Endothelial cell of umbilical vein (primary cell): ENCODE measurements around the gene HLTF. TPM values are rescaled to one million over a fixed set of nuclear protein-coding genes. Genes with fewer than 3 reads are reported as not detected.

Experiments used
- BruUV-seq: library from RNA; stranded (reverse); fragments of 400-500 nt; replicated peaks from 2 replicates; lab custom pipeline; 2021; lab: Mats Ljungman, UMichigan
- CTCF ChIA-PET: fragments of 300-600, 350-600 bp; sonication (Branson Sonifier 250); formaldehyde crosslinking; loops from one replicate; lab custom pipeline; 2021; ENCODE audit warnings: antibody characterized with exemption, inconsistent platforms; lab: Charles Lee
- POLR2A ChIA-PET: fragments of 300-600, 350-600 bp; sonication (Branson Sonifier 250); formaldehyde crosslinking; loops from one replicate; lab custom pipeline; 2021; ENCODE audit warnings: antibody characterized with exemption, inconsistent platforms; lab: Charles Lee
- DNase-seq: peaks from one replicate; pipeline ENCODE4 v3.0.0-alpha.2; 2011; ENCODE audit warnings: low read depth, low spot score
- FAIRE-seq: peaks from 2 replicates; lab custom pipeline; 2011; peaks lifted over from hg19 to GRCh38; lab: Jason Lieb, UNC
- H2AFZ ChIP-seq: 2 replicates; pipeline ENCODE4 v1.6.0; 2012; ENCODE audit warnings: low read depth, low read length, control low read depth, inconsistent platforms
- H3K27ac ChIP-seq: 2 replicates; pipeline ENCODE4 v1.5.1; 2011; ENCODE audit warnings: low read depth, mild to moderate bottlenecking, control low read depth, low read length, moderate library complexity; ENCODE audit not compliant: insufficient read depth
- H3K27me3 ChIP-seq, 2 experiments: 2 replicates each; pipeline versions ENCODE4 v1.6.0 to v1.6.1; 2011; ENCODE audit warnings: low read length in 2 of 2, mixed read lengths in 1 of 2; ENCODE audit not compliant: control insufficient read depth in 2 of 2, insufficient read depth in 2 of 2
- H3K36me3 ChIP-seq, 2 experiments: 2 replicates in 1 of 2; 3 replicates in 1 of 2; pipeline ENCODE4 v1.5.1; 2011; ENCODE audit warnings: low read length in 2 of 2, mild to moderate bottlenecking in 1 of 2, moderate library complexity in 1 of 2; ENCODE audit not compliant: control insufficient read depth in 2 of 2, insufficient read depth in 2 of 2; ENCODE audit errors: extremely low read depth in 1 of 2
- H3K4me1 ChIP-seq: 3 replicates; pipeline ENCODE4 v1.5.1; 2011; ENCODE audit warnings: mild to moderate bottlenecking, low read length; ENCODE audit not compliant: control insufficient read depth, insufficient read depth; ENCODE audit errors: extremely low read depth
- H3K4me2 ChIP-seq: 2 replicates; pipeline ENCODE4 v1.6.1; 2011; ENCODE audit warnings: low read length, control low read depth, mixed read lengths; ENCODE audit not compliant: insufficient read depth
- H3K4me3 ChIP-seq, 3 experiments: fragments of 200-600 bp in 1 of 3; sonication (generic), shearing (Covaris generic) in 1 of 3; replicated peaks in 1 of 3; 2 replicates each; pipeline ENCODE4 v1.5.1; 2011 to 2016; ENCODE audit warnings: control low read depth in 3 of 3, low read length in 3 of 3, mild to moderate bottlenecking in 2 of 3, inconsistent platforms in 1 of 3, low read depth in 1 of 3, moderate library complexity in 1 of 3; ENCODE audit not compliant: insufficient read depth in 1 of 3
- H3K79me2 ChIP-seq: 2 replicates; pipeline ENCODE4 v1.6.0; 2012; ENCODE audit warnings: low read length, inconsistent platforms; ENCODE audit not compliant: control insufficient read depth, insufficient read depth
- H3K9ac ChIP-seq: replicated peaks from 2 replicates; pipeline ENCODE3; 2011; ENCODE audit warnings: low read length, control low read depth; ENCODE audit not compliant: insufficient read depth; ENCODE audit errors: extremely low read depth
- H3K9me1 ChIP-seq: replicated peaks from 3 replicates; pipeline ENCODE4 v1.6.0; 2011; ENCODE audit warnings: mild to moderate bottlenecking, low read length; ENCODE audit not compliant: control insufficient read depth, insufficient read depth; ENCODE audit errors: extremely low read depth
- H3K9me3 ChIP-seq: replicated peaks from 2 replicates; pipeline ENCODE4 v1.5.1; 2012; ENCODE audit warnings: low read length, inconsistent platforms; ENCODE audit not compliant: control insufficient read depth, insufficient read depth
- H4K20me1 ChIP-seq: replicated peaks from 2 replicates; pipeline ENCODE3; 2011; ENCODE audit warnings: mild to moderate bottlenecking, low read length; ENCODE audit not compliant: control insufficient read depth, insufficient read depth; ENCODE audit errors: extremely low read depth
- EZH2 ChIP-seq: IDR thresholded peaks from 2 replicates; pipeline ENCODE4 v1.6.1; 2012; ENCODE audit warnings: borderline replicate concordance, low read depth, mild to moderate bottlenecking, moderate library complexity, low read length, inconsistent platforms; ENCODE audit not compliant: severe bottlenecking
- GATA2 ChIP-seq: IDR thresholded peaks from 2 replicates; pipeline ENCODE4 v1.7.0; 2011; ENCODE audit warnings: low read depth, mild to moderate bottlenecking, moderate library complexity, mixed read lengths, low read length; ENCODE audit not compliant: insufficient read length, insufficient read depth
- POLR2AphosphoS5 ChIP-seq: IDR thresholded peaks from 2 replicates; pipeline ENCODE4 v1.6.1; 2012; ENCODE audit warnings: low read depth, mild to moderate bottlenecking, control low read depth, low read length, moderate library complexity; ENCODE audit not compliant: insufficient read depth
- dilution Hi-C: fragments of 300-500 bp; cut with MboI; formaldehyde crosslinking; loops from one replicate; pipeline ENCODE4 v1.15.0; 2019; ENCODE audit warnings: low sequenced_read_pairs; ENCODE audit not compliant: extremely low pct_ligation_motif_present
- intact Hi-C: fragments of 100-400 bp; cut with micrococcal nuclease; formaldehyde crosslinking; loops from one replicate; pipeline ENCODE4 v1.10.0; 2022
- polyA plus RNA-seq, 4 experiments: library from polyadenylated mRNA; depleted of rRNA in 3 of 4; stranded (reverse) in 3 of 4; unstranded in 1 of 4; fragments of >200 nt; gene quantifications; 2 replicates each; pipeline versions ENCODE4 v1.2.1 to v1.2.3, GENCODE V29; 2011 to 2012; ENCODE audit warnings: missing spikeins in 1 of 4
- total RNA-seq: library from RNA; stranded (reverse); gene quantifications from 2 replicates; pipeline ENCODE4 v1.2.3, GENCODE V29; 2021
- TF ChIP-seq, protein P1 (sequence below), 2 donors: IDR thresholded peaks; 1 replicate in 1 of 2; 2 replicates in 1 of 2; pipeline ENCODE4 v1.5.1; 2011; ENCODE audit warnings: low read length in 2 of 2, mild to moderate bottlenecking in 2 of 2, moderate library complexity in 2 of 2, control low read depth in 1 of 2, inconsistent platforms in 1 of 2, low read depth in 1 of 2; ENCODE audit not compliant: insufficient read depth in 1 of 2; ENCODE audit errors: extremely low read depth in 1 of 2

Gene HLTF
- total and polyA plus RNA-seq, 2 donors (not counting 3 experiments of a cell fraction or from before 2014, with no cell fraction given), result 8.7 to 24.6 TPM

DNA sequence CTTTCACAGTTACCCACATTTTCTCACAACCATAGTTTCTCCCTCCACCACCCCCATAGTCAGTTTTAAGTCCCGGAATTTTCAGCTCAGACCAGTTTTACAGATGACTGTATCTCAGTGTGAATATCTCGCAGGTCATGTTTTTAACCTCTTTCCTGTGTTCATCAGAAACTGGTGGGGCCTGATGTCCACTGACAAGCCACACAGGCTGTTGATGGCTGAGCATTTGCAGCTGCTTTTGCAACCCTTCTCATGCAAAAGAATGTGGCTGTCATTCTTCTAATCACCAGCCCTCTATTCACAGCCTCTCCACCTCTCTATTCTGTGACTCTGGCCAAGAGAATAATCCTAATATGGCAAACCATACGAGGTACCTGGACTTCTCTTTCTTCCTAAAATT lies 86.5 kb downstream of the HLTF start:
- BruUV-seq, result no TSS peak
- Histone ChIP-seq H3K79me2 (no peaks in the 10 kb centered on the region), H3K4me2 (no peak overlapping the region), H4K20me1 (no peaks in the 10 kb centered on the region), H3K9me3 (no peaks in the 10 kb centered on the region), H3K4me1 (no peaks in the 10 kb centered on the region), H3K9ac (no peak overlapping the region), H3K27ac (no peak overlapping the region), H3K36me3 (peaks cover 8 to 11% of the 10 kb centered on the region in 2 experiments), H3K9me1 (no peaks in the 10 kb centered on the region), H3K27me3 (no peaks in the 10 kb centered on the region), H3K4me3 (no peak overlapping the region), H2AFZ (no peak overlapping the region)
- ChIA-PET CTCF (interaction anchor here (0.9 to 4.7 kb wide), 3 partner anchors 8 to 44 kb away, joined by 3 to 17 read pairs (median 4); partner anchors contain the start of gene GYG1), POLR2A (no interaction called here)
- DNase-seq (no peak), FAIRE-seq (no peak)
- intact Hi-C loops (no loop called here), dilution Hi-C loops (no loop called here)
- TF ChIP-seq, protein P1, sequence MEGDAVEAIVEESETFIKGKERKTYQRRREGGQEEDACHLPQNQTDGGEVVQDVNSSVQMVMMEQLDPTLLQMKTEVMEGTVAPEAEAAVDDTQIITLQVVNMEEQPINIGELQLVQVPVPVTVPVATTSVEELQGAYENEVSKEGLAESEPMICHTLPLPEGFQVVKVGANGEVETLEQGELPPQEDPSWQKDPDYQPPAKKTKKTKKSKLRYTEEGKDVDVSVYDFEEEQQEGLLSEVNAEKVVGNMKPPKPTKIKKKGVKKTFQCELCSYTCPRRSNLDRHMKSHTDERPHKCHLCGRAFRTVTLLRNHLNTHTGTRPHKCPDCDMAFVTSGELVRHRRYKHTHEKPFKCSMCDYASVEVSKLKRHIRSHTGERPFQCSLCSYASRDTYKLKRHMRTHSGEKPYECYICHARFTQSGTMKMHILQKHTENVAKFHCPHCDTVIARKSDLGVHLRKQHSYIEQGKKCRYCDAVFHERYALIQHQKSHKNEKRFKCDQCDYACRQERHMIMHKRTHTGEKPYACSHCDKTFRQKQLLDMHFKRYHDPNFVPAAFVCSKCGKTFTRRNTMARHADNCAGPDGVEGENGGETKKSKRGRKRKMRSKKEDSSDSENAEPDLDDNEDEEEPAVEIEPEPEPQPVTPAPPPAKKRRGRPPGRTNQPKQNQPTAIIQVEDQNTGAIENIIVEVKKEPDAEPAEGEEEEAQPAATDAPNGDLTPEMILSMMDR (IDR thresholded peaks at IDR 0.05; ENCODE audit: extremely low read depth in 1 of 2, insufficient read depth in 1 of 2, low read depth in 1 of 2, low read length in 2 of 2), result no peak
- TF ChIP-seq POLR2AphosphoS5 (no peak), EZH2 (no peak), GATA2 (no peak)
